ENCODE results near the gene ZNF891.

ZNF891 gene

DNA sequence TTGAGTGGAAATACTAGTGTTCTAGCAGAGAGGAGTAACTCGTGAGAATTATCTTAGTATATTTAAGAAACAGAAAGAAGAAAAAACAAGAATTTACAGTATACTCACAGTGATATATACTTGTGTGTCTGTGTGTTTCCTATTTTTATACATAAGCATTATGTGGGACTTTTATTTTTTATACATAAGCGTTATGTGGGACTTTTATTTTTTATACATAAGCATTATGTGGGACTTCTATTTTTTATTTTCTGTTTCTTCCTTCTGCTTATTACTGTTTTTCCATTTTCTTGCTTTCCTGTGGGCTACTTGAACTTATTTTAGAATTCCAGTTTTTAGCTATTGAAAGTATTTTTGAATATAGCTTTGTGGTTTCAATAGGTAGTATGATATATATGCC, 56.2 kb downstream of the ZNF891 start:
- DNase-seq, result no peak

DNA sequence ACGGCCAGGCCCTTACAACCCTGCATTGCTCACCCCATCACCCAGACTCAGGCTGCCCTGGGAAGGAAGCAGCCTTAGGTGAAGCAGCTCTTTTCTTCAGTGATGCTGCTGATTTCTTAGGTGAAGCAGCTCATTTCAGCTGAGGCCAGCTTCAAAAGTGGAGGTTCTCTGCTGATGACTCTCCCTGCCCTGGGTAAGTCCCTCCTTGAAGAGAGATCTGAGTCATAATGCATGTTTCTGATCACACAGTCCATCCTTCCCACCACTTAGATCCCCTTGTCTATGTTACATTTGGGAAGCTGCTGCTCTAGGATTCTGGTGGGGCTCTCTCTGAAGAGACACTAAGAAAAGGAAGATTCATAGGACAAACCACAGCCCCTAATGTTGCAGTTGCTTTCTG, 66.5 kb downstream of the ZNF891 start:
- DNase-seq, result no peak

DNA sequence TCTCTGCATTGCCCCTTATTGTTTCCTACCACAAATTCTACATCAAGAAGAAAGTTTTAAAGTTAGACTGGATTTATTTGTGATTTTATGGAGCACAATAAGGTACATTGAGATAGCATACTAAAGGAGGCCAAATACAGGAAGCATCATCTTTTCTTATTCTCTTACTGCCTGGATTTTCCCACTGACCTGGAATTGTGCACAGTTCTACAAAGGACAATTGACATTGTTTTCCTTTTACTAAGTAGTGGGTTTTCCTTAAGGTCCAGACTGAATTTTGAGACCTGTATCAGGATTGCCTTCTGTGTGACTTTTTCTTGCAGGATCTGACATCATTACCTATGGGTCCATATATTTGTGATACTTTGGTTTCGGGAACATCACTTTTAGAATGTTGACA, 68.1 kb downstream of the ZNF891 start:
- no peak for DNase-seq

DNA sequence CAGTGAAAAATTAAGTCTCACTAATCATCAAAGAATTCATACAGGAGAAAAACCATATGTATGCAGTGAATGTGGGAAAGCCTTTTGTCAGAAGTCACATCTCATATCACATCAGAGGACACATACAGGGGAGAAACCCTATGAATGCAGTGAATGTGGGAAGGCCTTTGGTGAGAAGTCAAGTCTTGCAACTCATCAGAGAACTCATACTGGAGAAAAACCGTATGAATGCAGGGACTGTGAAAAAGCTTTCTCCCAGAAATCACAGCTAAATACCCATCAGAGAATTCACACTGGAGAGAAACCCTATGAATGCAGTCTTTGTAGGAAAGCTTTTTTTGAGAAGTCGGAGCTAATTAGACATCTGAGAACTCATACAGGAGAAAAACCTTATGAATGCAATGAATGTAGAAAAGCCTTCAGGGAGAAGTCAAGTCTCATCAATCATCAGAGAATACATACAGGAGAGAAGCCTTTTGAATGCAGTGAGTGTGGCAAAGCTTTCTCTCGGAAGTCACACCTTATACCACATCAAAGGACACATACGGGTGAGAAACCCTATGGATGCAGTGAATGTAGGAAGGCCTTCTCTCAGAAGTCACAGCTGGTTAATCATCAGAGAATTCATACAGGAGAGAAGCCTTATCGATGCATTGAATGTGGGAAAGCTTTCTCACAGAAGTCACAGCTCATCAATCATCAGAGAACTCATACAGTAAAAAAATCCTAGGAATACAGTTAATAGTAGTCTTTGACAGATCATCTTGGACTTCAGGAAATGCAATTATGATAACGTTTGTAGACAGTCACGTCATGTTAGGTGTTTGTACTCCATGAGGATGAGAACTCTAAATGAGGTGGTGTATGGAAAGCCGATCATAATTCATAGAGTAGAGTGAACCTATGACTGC, 71.6 kb downstream of the ZNF891 start:
- DNase-seq, result peak; percentile 22

DNA sequence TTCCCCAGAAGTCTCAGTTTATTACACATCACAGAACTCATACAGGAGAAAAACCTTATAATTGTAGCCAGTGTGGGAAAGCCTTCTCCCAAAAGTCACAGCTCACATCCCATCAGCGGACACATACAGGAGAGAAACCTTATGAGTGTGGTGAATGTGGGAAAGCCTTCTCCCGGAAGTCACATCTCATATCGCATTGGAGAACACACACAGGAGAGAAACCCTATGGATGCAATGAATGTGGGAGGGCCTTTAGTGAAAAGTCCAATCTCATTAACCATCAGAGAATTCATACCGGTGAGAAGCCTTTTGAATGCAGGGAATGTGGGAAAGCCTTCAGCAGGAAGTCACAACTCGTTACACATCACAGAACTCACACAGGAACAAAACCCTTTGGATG, 72.6 kb downstream of the ZNF891 start:
- no peak for DNase-seq

Data from right kidney (tissue), 1 donor.